H1 (cell line): ENCODE results near the gene SMARCA5.

Experiments
- PHF8 ChIP-seq: fragments of 200-600 bp; sonication (generic); conservative IDR thresholded peaks from 2 replicates; pipeline ENCODE4 v1.7.1; 2012; ENCODE audit warnings: low read depth, mild to moderate bottlenecking, inconsistent platforms, low read length, moderate library complexity
- POLR2A ChIP-seq, 2 experiments: IDR thresholded peaks; 1 replicate in 1 of 2; 2 replicates in 1 of 2; pipeline ENCODE4 v1.6.1; 2011; ENCODE audit warnings: low read depth in 2 of 2, low read length in 2 of 2, mild to moderate bottlenecking in 2 of 2; ENCODE audit errors: control extremely low read depth in 1 of 2
- RFX5 ChIP-seq: IDR thresholded peaks from 2 replicates; pipeline ENCODE4 v1.6.1; 2011; ENCODE audit warnings: low read depth, low read length, improper control_type of control experiment, borderline replicate concordance
- SIN3A ChIP-seq, 2 experiments: IDR thresholded peaks in 1 of 2; conservative IDR thresholded peaks in 1 of 2; 2 replicates each; pipeline ENCODE4 v1.6.1; 2011 to 2012; ENCODE audit warnings: low read length in 2 of 2, improper control_type of control experiment in 1 of 2, low read depth in 1 of 2, mild to moderate bottlenecking in 1 of 2
- SIRT6 ChIP-seq: IDR thresholded peaks from one replicate; pipeline ENCODE4 v1.7.1; 2012; ENCODE audit warnings: low read length, inconsistent platforms
- ZNF274 ChIP-seq: IDR thresholded peaks from 2 replicates; pipeline ENCODE4 v1.7.0; 2012; ENCODE audit warnings: low read length, borderline replicate concordance; ENCODE audit errors: extremely low read depth
- TF ChIP-seq, protein P1 (sequence below), 3 experiments: IDR thresholded peaks; 1 replicate in 2 of 3; 2 replicates in 1 of 3; pipeline versions ENCODE4 v1.5.1 to v1.6.1; 2011; ENCODE audit warnings: low read length in 3 of 3, mild to moderate bottlenecking in 3 of 3, inconsistent platforms in 2 of 3, low read depth in 1 of 3, moderate library complexity in 1 of 3; ENCODE audit not compliant: insufficient read depth in 1 of 3; ENCODE audit errors: control extremely low read depth in 1 of 3
- TF ChIP-seq, protein P2 (sequence below): IDR thresholded peaks from 2 replicates; pipeline ENCODE4 v1.6.1; 2012; ENCODE audit warnings: inconsistent platforms
- TF ChIP-seq, protein P3 (sequence below): IDR thresholded peaks from 2 replicates; pipeline ENCODE4 v1.6.1; 2012; ENCODE audit warnings: inconsistent platforms

DNA sequence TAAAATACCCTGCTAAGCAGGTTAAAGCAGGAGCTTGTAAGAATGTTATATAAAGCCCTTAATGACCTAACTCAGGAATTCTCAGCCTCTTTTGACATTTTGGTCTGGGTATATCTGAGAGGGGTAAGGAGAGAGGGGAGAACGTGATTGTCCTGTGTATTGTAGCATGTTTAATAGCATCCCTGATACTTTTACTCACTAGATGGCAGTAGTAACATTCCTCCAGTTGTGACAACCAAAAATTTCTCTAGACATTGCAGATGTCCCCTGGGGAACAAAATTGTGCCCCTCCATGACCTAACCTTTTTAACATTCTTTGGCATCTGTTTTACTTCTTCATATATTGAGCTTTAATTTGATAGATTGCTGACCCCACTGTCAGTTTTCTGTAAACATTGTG, 17.9 kb downstream of the SMARCA5 start:
- TF ChIP-seq, protein P1, sequence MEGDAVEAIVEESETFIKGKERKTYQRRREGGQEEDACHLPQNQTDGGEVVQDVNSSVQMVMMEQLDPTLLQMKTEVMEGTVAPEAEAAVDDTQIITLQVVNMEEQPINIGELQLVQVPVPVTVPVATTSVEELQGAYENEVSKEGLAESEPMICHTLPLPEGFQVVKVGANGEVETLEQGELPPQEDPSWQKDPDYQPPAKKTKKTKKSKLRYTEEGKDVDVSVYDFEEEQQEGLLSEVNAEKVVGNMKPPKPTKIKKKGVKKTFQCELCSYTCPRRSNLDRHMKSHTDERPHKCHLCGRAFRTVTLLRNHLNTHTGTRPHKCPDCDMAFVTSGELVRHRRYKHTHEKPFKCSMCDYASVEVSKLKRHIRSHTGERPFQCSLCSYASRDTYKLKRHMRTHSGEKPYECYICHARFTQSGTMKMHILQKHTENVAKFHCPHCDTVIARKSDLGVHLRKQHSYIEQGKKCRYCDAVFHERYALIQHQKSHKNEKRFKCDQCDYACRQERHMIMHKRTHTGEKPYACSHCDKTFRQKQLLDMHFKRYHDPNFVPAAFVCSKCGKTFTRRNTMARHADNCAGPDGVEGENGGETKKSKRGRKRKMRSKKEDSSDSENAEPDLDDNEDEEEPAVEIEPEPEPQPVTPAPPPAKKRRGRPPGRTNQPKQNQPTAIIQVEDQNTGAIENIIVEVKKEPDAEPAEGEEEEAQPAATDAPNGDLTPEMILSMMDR (IDR thresholded peaks at IDR 0.05; ENCODE audit: control extremely low read depth in 1 of 3, insufficient read depth in 1 of 3, low read depth in 1 of 3, low read length in 3 of 3) = peak in 1 of 3 experiments; percentile 14; a peak in 2 of 4 replicates
- TF ChIP-seq, protein P2, sequence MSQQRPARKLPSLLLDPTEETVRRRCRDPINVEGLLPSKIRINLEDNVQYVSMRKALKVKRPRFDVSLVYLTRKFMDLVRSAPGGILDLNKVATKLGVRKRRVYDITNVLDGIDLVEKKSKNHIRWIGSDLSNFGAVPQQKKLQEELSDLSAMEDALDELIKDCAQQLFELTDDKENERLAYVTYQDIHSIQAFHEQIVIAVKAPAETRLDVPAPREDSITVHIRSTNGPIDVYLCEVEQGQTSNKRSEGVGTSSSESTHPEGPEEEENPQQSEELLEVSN = no peak
- TF ChIP-seq ZNF274 (no peak), SIN3A (conservative IDR thresholded peaks at IDR 0.05 in 1 of 2, IDR thresholded peaks at IDR 0.05 in 1 of 2; ENCODE audit: low read depth in 1 of 2, low read length in 2 of 2) (no peak), RFX5 (no peak), POLR2A (IDR thresholded peaks at IDR 0.05; ENCODE audit: control extremely low read depth in 1 of 2, low read depth in 2 of 2, low read length in 2 of 2) (no peak), SIRT6 (no peak), PHF8 (no peak)
- TF ChIP-seq, protein P3, sequence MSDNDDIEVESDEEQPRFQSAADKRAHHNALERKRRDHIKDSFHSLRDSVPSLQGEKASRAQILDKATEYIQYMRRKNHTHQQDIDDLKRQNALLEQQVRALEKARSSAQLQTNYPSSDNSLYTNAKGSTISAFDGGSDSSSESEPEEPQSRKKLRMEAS = no peak
